Lower lobe of right lung (tissue), 2 donors: ENCODE measurements around the gene CCT3. TPM values are rescaled to one million over a fixed set of nuclear protein-coding genes. Genes with fewer than 3 reads are reported as not detected.
"Not testable (repeated sequence)": the region's sequence is repeated elsewhere in the genome, so short reads cannot be mapped to it uniquely, and the experiment has no call there.

ENCODE experiments used
- ATAC-seq, 2 donors: fragments of 200-7000 bp; cut with Tn5 transposase; one replicate each; pipeline ENCODE4 v1.9.1; 2020 to 2022; ENCODE audit warnings: mild to moderate bottlenecking in 2 of 2, moderate library complexity in 2 of 2
- DNase-seq: peaks from one replicate; pipeline ENCODE4 v3.0.0-alpha.2; 2020
- H3K27ac ChIP-seq: fragments of 200-600 bp; one replicate; pipeline ENCODE4 v1.8.0; 2022
- H3K27me3 ChIP-seq: fragments of 200-600 bp; one replicate; pipeline ENCODE4 v1.8.0; 2022; ENCODE audit warnings: low read depth
- H3K36me3 ChIP-seq: fragments of 200-600 bp; one replicate; pipeline ENCODE4 v1.8.0; 2022; ENCODE audit warnings: mild to moderate bottlenecking
- H3K4me1 ChIP-seq: fragments of 200-600 bp; one replicate; pipeline ENCODE4 v1.8.0; 2022
- H3K4me3 ChIP-seq: fragments of 200-600 bp; one replicate; pipeline ENCODE4 v1.8.0; 2022; ENCODE audit warnings: mild to moderate bottlenecking
- H3K9me3 ChIP-seq: fragments of 200-600 bp; one replicate; pipeline ENCODE4 v1.8.0; 2022
- intact Hi-C: fragments of 100-400 bp; cut with DNase I; formaldehyde crosslinking; loops from one replicate; pipeline ENCODE4 v1.11.0; 2022
- total RNA-seq: library from RNA; stranded (reverse); fragmentation: NEBNext Ultra II Directional; extraction: Animal tissue kit (Norgen Biotek cat#: 25700); gene quantifications from one replicate; pipeline ENCODE4 v1.2.1, GENCODE V29; 2021
- TF ChIP-seq, protein P1 (sequence below): fragments of 200-600 bp; IDR thresholded peaks from one replicate; pipeline ENCODE4 v1.8.0; 2022; ENCODE audit warnings: antibody characterized with exemption, mild to moderate bottlenecking
- donor health status: DM: no; HTN: yes; CAD: no; lungs with severe emphysema.

The CCT3 gene
- total RNA-seq, 1 donor from 2014 or later: 117 TPM

DNA sequence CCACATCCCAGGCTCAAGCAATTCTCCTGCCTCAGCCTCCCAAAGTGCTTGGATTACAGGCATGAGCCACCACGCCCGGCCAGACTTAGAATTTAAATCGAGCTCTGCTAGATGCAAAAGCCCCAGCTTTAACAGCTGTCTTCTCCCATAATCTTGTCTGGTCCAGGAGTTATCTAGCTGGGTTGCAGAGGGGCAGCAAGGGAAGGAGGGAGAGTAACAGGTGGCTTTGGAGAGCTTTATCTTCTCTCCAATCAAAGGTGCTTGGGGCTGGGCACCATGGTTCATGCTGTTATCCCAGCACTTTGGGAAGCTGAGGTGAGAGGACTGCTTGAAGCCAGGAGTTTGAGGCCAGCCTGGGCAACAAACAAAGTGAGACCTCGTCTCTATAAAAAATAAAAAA lies 34.8 kb upstream of the CCT3 start:
- no peaks in the 10 kb centered on the region for H3K36me3 ChIP-seq
- no peak overlapping the region for H3K4me3 ChIP-seq
- H3K27me3 ChIP-seq: peaks cover 35% of the 10 kb centered on the region
- H3K4me1 ChIP-seq: no peaks in the 10 kb centered on the region
- intact Hi-C loops: no loop called here
- H3K27ac ChIP-seq: no peak overlapping the region
- H3K9me3 ChIP-seq: no peaks in the 10 kb centered on the region
- ATAC-seq (no peak), DNase-seq (no peak)
- TF ChIP-seq, protein P1, sequence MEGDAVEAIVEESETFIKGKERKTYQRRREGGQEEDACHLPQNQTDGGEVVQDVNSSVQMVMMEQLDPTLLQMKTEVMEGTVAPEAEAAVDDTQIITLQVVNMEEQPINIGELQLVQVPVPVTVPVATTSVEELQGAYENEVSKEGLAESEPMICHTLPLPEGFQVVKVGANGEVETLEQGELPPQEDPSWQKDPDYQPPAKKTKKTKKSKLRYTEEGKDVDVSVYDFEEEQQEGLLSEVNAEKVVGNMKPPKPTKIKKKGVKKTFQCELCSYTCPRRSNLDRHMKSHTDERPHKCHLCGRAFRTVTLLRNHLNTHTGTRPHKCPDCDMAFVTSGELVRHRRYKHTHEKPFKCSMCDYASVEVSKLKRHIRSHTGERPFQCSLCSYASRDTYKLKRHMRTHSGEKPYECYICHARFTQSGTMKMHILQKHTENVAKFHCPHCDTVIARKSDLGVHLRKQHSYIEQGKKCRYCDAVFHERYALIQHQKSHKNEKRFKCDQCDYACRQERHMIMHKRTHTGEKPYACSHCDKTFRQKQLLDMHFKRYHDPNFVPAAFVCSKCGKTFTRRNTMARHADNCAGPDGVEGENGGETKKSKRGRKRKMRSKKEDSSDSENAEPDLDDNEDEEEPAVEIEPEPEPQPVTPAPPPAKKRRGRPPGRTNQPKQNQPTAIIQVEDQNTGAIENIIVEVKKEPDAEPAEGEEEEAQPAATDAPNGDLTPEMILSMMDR: no peak

DNA sequence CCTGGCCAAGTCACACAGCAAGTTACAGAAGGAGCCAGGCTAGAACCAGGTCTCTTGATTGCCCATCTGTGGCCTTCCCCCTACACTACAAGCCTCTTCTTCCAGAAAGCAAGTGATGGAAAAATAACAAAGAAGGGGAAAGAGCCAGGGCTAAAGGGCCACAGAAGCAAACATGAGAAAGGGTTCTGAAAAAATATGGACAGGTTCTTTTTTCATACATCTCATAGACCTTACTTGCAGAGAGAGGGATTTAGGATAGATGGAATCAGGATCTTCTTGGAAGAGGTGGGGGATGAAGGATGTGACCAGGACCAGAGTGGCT lies 34.1 kb upstream of the CCT3 start:
- no peak overlapping the region for H3K4me3 ChIP-seq
- TF ChIP-seq, protein P1: no peak

DNA sequence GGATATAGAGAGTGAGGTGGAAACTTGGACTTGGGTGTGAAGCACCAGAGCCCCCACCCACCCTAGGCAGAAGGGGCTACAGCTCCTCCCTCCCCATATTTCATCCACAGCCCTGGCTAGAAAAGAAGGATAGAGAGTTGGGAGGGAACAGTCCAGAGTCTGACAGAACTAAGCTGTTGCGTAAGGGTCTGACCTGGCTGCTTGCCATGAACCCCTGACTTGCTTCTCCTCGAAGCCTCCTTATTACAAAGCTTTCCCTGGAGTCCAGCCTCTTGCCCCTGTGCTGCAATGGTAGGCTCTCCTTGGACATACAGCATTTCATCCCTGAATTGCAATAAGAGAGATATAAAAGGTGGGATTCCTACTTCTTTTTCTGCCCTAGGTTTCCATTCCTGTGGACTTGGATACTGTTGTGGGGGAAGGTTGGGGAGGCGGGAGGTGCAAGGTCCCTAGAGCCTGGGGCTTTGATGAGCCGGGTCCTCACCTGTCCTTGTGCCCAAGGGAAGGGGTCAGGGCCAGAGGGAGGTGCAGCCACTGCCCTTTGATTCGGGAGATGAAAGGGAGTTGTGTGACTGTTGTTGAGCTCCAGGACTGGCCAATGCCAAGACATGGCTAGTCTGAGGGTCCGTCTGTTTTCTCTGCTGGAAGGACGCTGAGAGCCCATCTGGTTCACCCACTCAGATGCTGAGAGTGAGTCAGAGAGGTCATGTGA lies 33.6 kb upstream of the CCT3 start:
- Histone ChIP-seq H3K9me3 (no peaks in the 10 kb centered on the region), H3K36me3 (no peaks in the 10 kb centered on the region), H3K27me3 (peaks cover 35% of the 10 kb centered on the region), H3K4me1 (no peaks in the 10 kb centered on the region), H3K4me3 (no peak overlapping the region), H3K27ac (no peak overlapping the region)
- ATAC-seq (peak; percentile 11 to 15), DNase-seq (peak; percentile 82)
- intact Hi-C loops: no loop called here
- TF ChIP-seq, protein P1: no peak

More for the DNA sequence above, 34.1 kb upstream of the CCT3 start:
- Histone ChIP-seq H3K36me3 (no peaks in the 10 kb centered on the region), H3K27me3 (peaks cover 35% of the 10 kb centered on the region), H3K4me1 (no peaks in the 10 kb centered on the region), H3K27ac (no peak overlapping the region), H3K9me3 (no peaks in the 10 kb centered on the region)
- intact Hi-C loops: no loop called here
- ATAC-seq: no peak
- DNase-seq: no peak

DNA sequence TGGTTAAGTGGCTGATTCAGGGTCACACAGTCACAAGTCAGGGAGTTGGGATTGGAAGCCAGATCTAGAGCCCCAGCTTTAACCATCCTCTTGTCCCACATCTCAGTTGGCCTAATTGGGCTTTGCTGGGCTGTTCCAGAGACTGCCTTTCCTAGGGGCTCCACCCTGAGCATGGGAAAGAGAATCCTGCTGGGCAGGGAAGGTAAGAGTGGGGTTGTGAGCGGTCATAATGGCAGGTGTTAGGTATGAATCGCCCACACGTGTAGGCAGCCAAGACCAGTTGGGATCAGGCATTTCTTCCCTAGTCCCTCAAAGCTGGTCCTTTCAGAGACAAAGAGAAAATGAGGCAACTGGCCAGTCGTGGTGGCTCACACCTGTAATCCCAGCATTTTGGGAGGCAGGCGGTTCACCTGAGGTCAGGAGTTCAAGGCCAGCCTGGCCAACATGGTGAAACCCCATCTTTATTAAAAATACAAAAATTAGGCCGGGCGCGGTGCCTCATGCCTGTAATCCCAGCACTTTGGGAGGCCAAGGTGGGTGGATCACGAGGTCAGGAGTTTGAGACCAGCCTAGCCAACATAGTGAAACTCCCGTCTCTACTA lies 31.7 kb upstream of the CCT3 start:
- peaks cover 31% of the 10 kb centered on the region for H3K27me3 ChIP-seq
- H3K27ac ChIP-seq, DNase-seq, intact Hi-C loops, ATAC-seq, H3K36me3 ChIP-seq, H3K9me3 ChIP-seq, H3K4me1 ChIP-seq: not testable (repeated sequence)
- H3K4me3 ChIP-seq: peak overlapping the region; percentile 53

- peak within 1 kb of the TSS; percentile 53 for H3K4me3 ChIP-seq
- intact Hi-C loops: no loop called here
- H3K27ac ChIP-seq: no peak within 1 kb of the TSS
- H3K27me3 ChIP-seq: peaks cover 32% of the 10 kb centered on the region
- peak; percentile 82 to 93 for ATAC-seq
- no peaks in the 10 kb centered on the region for H3K36me3 ChIP-seq
- TF ChIP-seq, protein P1: no peak
- H3K4me1 ChIP-seq: no peaks in the 10 kb centered on the region
- no peaks in the 10 kb centered on the region for H3K9me3 ChIP-seq
- peak; percentile 79 for DNase-seq
These were observed 31.0 kb upstream of the CCT3 start, which contains the start of gene RHBG for GRCh38 chr1:156368889-156369684. Gene RHBG, plus strand, starts transcription at chr1:156369211. Its CDS starts 39 bp downstream, at chr1:156369250.
